Skin of body (tissue), 2 donors: ENCODE data around the gene SRPK1. TPM values are rescaled to one million over a fixed set of nuclear protein-coding genes. Genes with fewer than 3 reads are reported as not detected.

Source experiments
- DNase-seq: peaks from one replicate; lab custom pipeline; 2025; lab: John Stamatoyannopoulos, UW
- total RNA-seq: library from RNA; depleted of rRNA; stranded (reverse); fragments of >200 nt; gene quantifications from one replicate; pipeline ENCODE4 v1.2.3, GENCODE V29; 2014

SRPK1 gene
- total RNA-seq, 1 donor from 2014 or later = 54.5 TPM

GRCh38 chr6:35903679-35904078 is 17.2 kb downstream of the SRPK1 start:
- DNase-seq = no peak

GRCh38 chr6:35900448-35900847 is 20.4 kb downstream of the SRPK1 start:
- no peak for DNase-seq

- DNase-seq = no peak
These were observed 22.9 kb downstream of the SRPK1 start for GRCh38 chr6:35898003-35898402.

GRCh38 chr6:35897486-35897885 is 23.4 kb downstream of the SRPK1 start:
- DNase-seq = no peak

- DNase-seq = no peak
These were observed 23.9 kb downstream of the SRPK1 start for GRCh38 chr6:35897036-35897435.

GRCh38 chr6:35896228-35896627 is 24.7 kb downstream of the SRPK1 start:
- DNase-seq = no peak

GRCh38 chr6:35895560-35895959 is 25.3 kb downstream of the SRPK1 start:
- DNase-seq = no peak

- no peak for DNase-seq
These were observed 26.1 kb downstream of the SRPK1 start for GRCh38 chr6:35894776-35895175.

- no peak for DNase-seq
These were observed 27.7 kb downstream of the SRPK1 start for GRCh38 chr6:35893246-35893645.

GRCh38 chr6:35892482-35892881 is 28.4 kb downstream of the SRPK1 start:
- no peak for DNase-seq

- DNase-seq = no peak
These were observed 41.7 kb downstream of the SRPK1 start for GRCh38 chr6:35879151-35879550.

GRCh38 chr6:35876902-35877301 is 44.0 kb downstream of the SRPK1 start:
- no peak for DNase-seq

- no peak for DNase-seq
These were observed 46.2 kb downstream of the SRPK1 start for GRCh38 chr6:35874730-35875129.

GRCh38 chr6:35859367-35859766 is 61.5 kb downstream of the SRPK1 start:
- no peak for DNase-seq

- no peak for DNase-seq
These were observed 63.0 kb downstream of the SRPK1 start for GRCh38 chr6:35857853-35858252.

GRCh38 chr6:35856250-35856649 is 64.6 kb downstream of the SRPK1 start:
- no peak for DNase-seq

GRCh38 chr6:35852994-35853393 is 67.9 kb downstream of the SRPK1 start:
- no peak for DNase-seq

- DNase-seq = no peak
These were observed 70.7 kb downstream of the SRPK1 start for GRCh38 chr6:35850208-35850607.

GRCh38 chr6:35844290-35844689 is 76.6 kb downstream of the SRPK1 start:
- DNase-seq = no peak

GRCh38 chr6:35842381-35842780 is 78.5 kb downstream of the SRPK1 start:
- no peak for DNase-seq

GRCh38 chr6:35839019-35839418 is 81.9 kb downstream of the SRPK1 start:
- no peak for DNase-seq

GRCh38 chr6:35833536-35833935 is 87.4 kb downstream of the SRPK1 start:
- no peak for DNase-seq

- DNase-seq = no peak
These were observed 89.5 kb downstream of the SRPK1 start for GRCh38 chr6:35831257-35832007.

- no peak for DNase-seq
These were observed 91.6 kb downstream of the SRPK1 start for GRCh38 chr6:35829306-35829705.
